HepG2 (cell line): ENCODE data around the gene NLRP6. TPM values are rescaled to one million over a fixed set of nuclear protein-coding genes. Genes with fewer than 3 reads are reported as not detected.

Experiments
- ATAC-seq: fragments of 200-7000 bp; cut with Tn5 transposase; 3 replicates; pipeline ENCODE4 v1.9.1; 2020; ENCODE audit warnings: mild to moderate bottlenecking, moderate library complexity
- BruUV-seq: library from RNA; stranded (reverse); fragments of 400-500 nt; replicated peaks from 2 replicates; lab custom pipeline; 2021; lab: Mats Ljungman, UMichigan
- CTCF ChIA-PET: fragments of 300-600 bp; formaldehyde crosslinking; extraction: SDS; loops from one replicate; lab custom pipeline; 2021; ENCODE audit warnings: low total read pairs, inconsistent platforms, low intra/inter-chr PET ratio; lab: Yijun Ruan, JAX
- POLR2A ChIA-PET: fragments of 350-600 bp; sonication (Branson Sonifier 250); formaldehyde crosslinking; loops from one replicate; lab custom pipeline; 2020; ENCODE audit warnings: antibody characterized with exemption, inconsistent platforms; lab: Yijun Ruan, JAX
- DNase-seq: peaks from one replicate; pipeline ENCODE4 v3.0.0-alpha.2; 2015; ENCODE audit warnings: low spot score
- FAIRE-seq: peaks from 3 replicates; lab custom pipeline; 2011; peaks lifted over from hg19 to GRCh38; lab: Jason Lieb, UNC
- H2AFZ ChIP-seq: one replicate; pipeline ENCODE4 v1.6.1; 2011; ENCODE audit warnings: low read length, inconsistent platforms
- H3K27ac ChIP-seq: fragments of 300-600 bp; 3 replicates; pipeline ENCODE4 v1.8.0; 2011; ENCODE audit warnings: mixed run types, mild to moderate bottlenecking, mixed read lengths, low read length, inconsistent platforms; ENCODE audit not compliant: insufficient read depth; ENCODE audit errors: extremely low read length
- H3K27me3 ChIP-seq, 2 experiments: fragments of 200-600 bp in 1 of 2; 2 replicates in 1 of 2; 3 replicates in 1 of 2; pipeline versions ENCODE4 v1.6.0 to v1.8.0; 2011; ENCODE audit warnings: low read length in 2 of 2, mild to moderate bottlenecking in 2 of 2, moderate library complexity in 2 of 2, inconsistent platforms in 1 of 2; ENCODE audit not compliant: insufficient read depth in 2 of 2, control insufficient read depth in 1 of 2
- H3K36me3 ChIP-seq, 2 experiments: fragments of 200-600 bp in 1 of 2; replicated peaks in 1 of 2; 2 replicates in 1 of 2; 3 replicates in 1 of 2; pipeline versions ENCODE4 v1.5.1 to v1.8.0; 2011; ENCODE audit warnings: low read length in 2 of 2, inconsistent platforms in 1 of 2; ENCODE audit not compliant: insufficient read depth in 2 of 2, control insufficient read depth in 1 of 2
- H3K4me1 ChIP-seq: 2 replicates; pipeline ENCODE4 v1.5.1; 2012; ENCODE audit warnings: low read length, inconsistent platforms; ENCODE audit not compliant: insufficient read depth
- H3K4me2 ChIP-seq: 2 replicates; pipeline ENCODE4 v1.6.0; 2011; ENCODE audit warnings: low read depth, low read length, inconsistent platforms
- H3K4me3 ChIP-seq, 3 experiments: fragments of 200-600 bp in 1 of 3; sonication (generic), shearing (Covaris generic) in 1 of 3; replicated peaks in 1 of 3; 2 replicates each; pipeline ENCODE4 v1.5.1; 2011 to 2016; ENCODE audit warnings: low read length in 3 of 3, inconsistent platforms in 2 of 3, low read depth in 2 of 3, mild to moderate bottlenecking in 2 of 3, control low read depth in 1 of 3, mixed read lengths in 1 of 3; ENCODE audit not compliant: insufficient read depth in 1 of 3
- H3K79me2 ChIP-seq: one replicate; pipeline ENCODE4 v1.6.1; 2011; ENCODE audit warnings: low read length, inconsistent platforms; ENCODE audit not compliant: insufficient read depth
- H3K9ac ChIP-seq: 2 replicates; pipeline ENCODE4 v1.6.0; 2011; ENCODE audit warnings: mild to moderate bottlenecking, low read depth, low read length, inconsistent platforms; ENCODE audit not compliant: insufficient read depth
- H3K9me3 ChIP-seq: 2 replicates; pipeline ENCODE4 v1.5.1; 2012; ENCODE audit warnings: mild to moderate bottlenecking, low read length
- H4K20me1 ChIP-seq: 2 replicates; pipeline ENCODE4 v1.6.0; 2011; ENCODE audit warnings: inconsistent platforms, mild to moderate bottlenecking, low read length, moderate library complexity; ENCODE audit not compliant: insufficient read depth
- BATF2 ChIP-seq: sonication (generic); formaldehyde crosslinking; IDR thresholded peaks from 2 replicates; pipeline ENCODE4 v1.8.0; 2022; ENCODE audit warnings: mild to moderate bottlenecking, missing genetic modification reagents, moderate library complexity
- GTF2F1 ChIP-seq: fragments of 150-350 bp; IDR thresholded peaks from 2 replicates; pipeline ENCODE4 v1.6.1; 2014; ENCODE audit warnings: low read length
- HNRNPK ChIP-seq: fragments of 200-400 bp; formaldehyde crosslinking; IDR thresholded peaks from 2 replicates; pipeline ENCODE4 v1.6.1; 2018; ENCODE audit warnings: low read length, low read depth, moderate library complexity, mild to moderate bottlenecking; ENCODE audit not compliant: poor library complexity, severe bottlenecking
- IRX3 ChIP-seq: sonication (generic); formaldehyde crosslinking; IDR thresholded peaks from 2 replicates; pipeline ENCODE4 v1.8.1; 2023; ENCODE audit warnings: mild to moderate bottlenecking, low read depth, missing genetic modification reagents, borderline replicate concordance
- RXRA ChIP-seq: sonication (generic); formaldehyde crosslinking; IDR thresholded peaks from 2 replicates; pipeline ENCODE4 v1.5.1; 2020; ENCODE audit warnings: missing genetic modification reagents
- ZNF441 ChIP-seq: sonication (generic); formaldehyde crosslinking; IDR thresholded peaks from 2 replicates; pipeline ENCODE4 v1.7.0; 2021; ENCODE audit warnings: missing genetic modification reagents, borderline replicate concordance
- ZNF710 ChIP-seq: sonication (generic); formaldehyde crosslinking; IDR thresholded peaks from 2 replicates; pipeline ENCODE4 v1.5.0; 2020; ENCODE audit warnings: mild to moderate bottlenecking, missing genetic modification reagents, borderline replicate concordance
- ZNF768 ChIP-seq: sonication (generic); formaldehyde crosslinking; IDR thresholded peaks from 2 replicates; pipeline ENCODE4 v1.4.0; 2020; ENCODE audit warnings: missing genetic modification reagents
- ZSCAN5A ChIP-seq: sonication (generic); formaldehyde crosslinking; IDR thresholded peaks from 2 replicates; pipeline ENCODE4 v1.8.0; 2022; ENCODE audit warnings: mild to moderate bottlenecking, missing genetic modification reagents, borderline replicate concordance
- WGBS: methylation state at CpG from one replicate; pipeline ENCODE4 v1.1.6; 2017; ENCODE audit warnings: low lambda C conversion rate; 5-methylcytosine and 5-hydroxymethylcytosine counted together
- in situ Hi-C: cut with HindIII; loops from 2 replicates; pipeline ENCODE4 v1.10.0; 2017; ENCODE audit warnings: low pct_unique_long_range_greater_than_20kb; ENCODE audit not compliant: extremely low pct_ligation_motif_present
- intact Hi-C: fragments of 100-400 bp; cut with micrococcal nuclease; formaldehyde crosslinking; loops from one replicate; pipeline ENCODE4 v1.10.0; 2022; ENCODE audit not compliant: unreplicated experiment
- polyA plus RNA-seq, 8 experiments: library from polyadenylated mRNA; depleted of rRNA in 3 of 8; stranded (reverse) in 7 of 8; unstranded in 1 of 8; fragments of >200 nt; fragmentation: Illumina TruSeq in 4 of 8; extraction: Trizol in 4 of 8; gene quantifications; 2 replicates each; pipeline versions ENCODE4 v1.2.1 to v1.2.3, GENCODE V29; 2011 to 2016; ENCODE audit warnings: low read depth in 4 of 8, missing spikeins in 1 of 8, mixed read lengths in 1 of 8; ENCODE audit not compliant: insufficient read depth in 1 of 8
- total RNA-seq, 5 experiments: library from RNA; depleted of rRNA; stranded (reverse); fragments of >200 nt; fragmentation: Illumina TruSeq; extraction: Trizol; gene quantifications; 2 replicates each; pipeline ENCODE4 v1.2.3, GENCODE V29; 2016; ENCODE audit warnings: low read depth in 1 of 5
- TF ChIP-seq, protein P1 (sequence below): sonication (generic); formaldehyde crosslinking; IDR thresholded peaks from 2 replicates; pipeline ENCODE4 v1.4.0; 2020; ENCODE audit warnings: missing genetic modification reagents; ENCODE audit errors: not compliant biosample characterization
- TF ChIP-seq, protein P2 (sequence below): sonication (generic); formaldehyde crosslinking; conservative IDR thresholded peaks from 2 replicates; pipeline ENCODE4 v1.5.0; 2020; ENCODE audit warnings: missing genetic modification reagents

NLRP6 gene
- total and polyA plus RNA-seq, 2 of the 13 experiments (the other 11 are each of a cell fraction or from before 2014, with no cell fraction given), result not detected

- TF ChIP-seq, protein P1, sequence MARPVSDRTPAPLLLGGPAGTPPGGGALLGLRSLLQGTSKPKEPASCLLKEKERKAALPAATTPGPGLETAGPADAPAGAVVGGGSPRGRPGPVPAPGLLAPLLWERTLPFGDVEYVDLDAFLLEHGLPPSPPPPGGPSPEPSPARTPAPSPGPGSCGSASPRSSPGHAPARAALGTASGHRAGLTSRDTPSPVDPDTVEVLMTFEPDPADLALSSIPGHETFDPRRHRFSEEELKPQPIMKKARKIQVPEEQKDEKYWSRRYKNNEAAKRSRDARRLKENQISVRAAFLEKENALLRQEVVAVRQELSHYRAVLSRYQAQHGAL, result no peak
- no peak for TF ChIP-seq ZNF441 (CRISPR knock-in tag)
- TF ChIP-seq ZSCAN5A (CRISPR knock-in tag), result no peak
- no peak for TF ChIP-seq ZNF710 (CRISPR knock-in tag)
These were observed 5.3 kb downstream of the NLRP6 start (continued) for GRCh38 chr11:283405-284104.

GRCh38 chr11:284105-285020, 6.2 kb downstream of the NLRP6 start:
- ChIA-PET CTCF (no interaction called here), POLR2A (no interaction called here)
- intact Hi-C loops (no loop called here), in situ Hi-C loops (no loop called here)
- peaks cover 12 to 86% of the 10 kb centered on the region in 2 experiments for H3K27me3 ChIP-seq
- no peaks in the 10 kb centered on the region for H3K9me3 ChIP-seq
- no peak overlapping the region for H3K27ac ChIP-seq
- H3K4me2 ChIP-seq, result peak overlapping the region; percentile 32; the same call in 1 of the 2 replicates
- no peak overlapping the region for H3K9ac ChIP-seq
- FAIRE-seq (no peak), ATAC-seq (peak; percentile 21), DNase-seq (no peak)
- no peaks in the 10 kb centered on the region for H3K36me3 ChIP-seq
- BruUV-seq, result no TSS peak
- WGBS, result 47% methylated on average over 5 of the region's 24 CpGs
- peak overlapping the region in 1 of 3 experiments; percentile 23; a peak in 2 of 6 replicates for H3K4me3 ChIP-seq
- H3K79me2 ChIP-seq, result no peaks in the 10 kb centered on the region
- no peak overlapping the region for H2AFZ ChIP-seq
- H3K4me1 ChIP-seq, result peaks cover 32% of the 10 kb centered on the region
- H4K20me1 ChIP-seq, result no peaks in the 10 kb centered on the region
- TF ChIP-seq IRX3 (CRISPR knock-in tag), result no peak
- TF ChIP-seq RXRA (CRISPR knock-in tag), result peak; percentile 26; the same call in 1 of the 2 replicates
- TF ChIP-seq BATF2 (CRISPR knock-in tag), result no peak
- 0 out of 2 replicates have a peak, but pooled peaks have one; percentile 6 for TF ChIP-seq ZNF768 (CRISPR knock-in tag)
- no peak for TF ChIP-seq HNRNPK
- TF ChIP-seq, protein P2, sequence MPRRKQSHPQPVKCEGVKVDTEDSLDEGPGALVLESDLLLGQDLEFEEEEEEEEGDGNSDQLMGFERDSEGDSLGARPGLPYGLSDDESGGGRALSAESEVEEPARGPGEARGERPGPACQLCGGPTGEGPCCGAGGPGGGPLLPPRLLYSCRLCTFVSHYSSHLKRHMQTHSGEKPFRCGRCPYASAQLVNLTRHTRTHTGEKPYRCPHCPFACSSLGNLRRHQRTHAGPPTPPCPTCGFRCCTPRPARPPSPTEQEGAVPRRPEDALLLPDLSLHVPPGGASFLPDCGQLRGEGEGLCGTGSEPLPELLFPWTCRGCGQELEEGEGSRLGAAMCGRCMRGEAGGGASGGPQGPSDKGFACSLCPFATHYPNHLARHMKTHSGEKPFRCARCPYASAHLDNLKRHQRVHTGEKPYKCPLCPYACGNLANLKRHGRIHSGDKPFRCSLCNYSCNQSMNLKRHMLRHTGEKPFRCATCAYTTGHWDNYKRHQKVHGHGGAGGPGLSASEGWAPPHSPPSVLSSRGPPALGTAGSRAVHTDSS, result no peak
- no peak for TF ChIP-seq GTF2F1
